T-helper 2 cell (primary cell): ENCODE data around the gene GGCT.
A peak's percentile ranks its signal among the peaks of the same experiment; 100 is the strongest.
"Not testable (repeated sequence)": the region's sequence is repeated elsewhere in the genome, so short reads cannot be mapped to it uniquely, and the experiment has no call there.

ENCODE experiments used
- DNase-seq, 5 experiments: peaks; one replicate each; pipeline versions ENCODE4 v3.0.0 to v3.0.0-alpha.2; 2012 to 2022
- total RNA-seq, 2 donors: gene quantifications; one replicate each; lab custom pipeline; 2026; lab: John Stamatoyannopoulos, UW

Gene GGCT, protein sequence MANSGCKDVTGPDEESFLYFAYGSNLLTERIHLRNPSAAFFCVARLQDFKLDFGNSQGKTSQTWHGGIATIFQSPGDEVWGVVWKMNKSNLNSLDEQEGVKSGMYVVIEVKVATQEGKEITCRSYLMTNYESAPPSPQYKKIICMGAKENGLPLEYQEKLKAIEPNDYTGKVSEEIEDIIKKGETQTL
- 4.1 to 5.6 reads per million in 2 donors for total RNA-seq

DNA sequence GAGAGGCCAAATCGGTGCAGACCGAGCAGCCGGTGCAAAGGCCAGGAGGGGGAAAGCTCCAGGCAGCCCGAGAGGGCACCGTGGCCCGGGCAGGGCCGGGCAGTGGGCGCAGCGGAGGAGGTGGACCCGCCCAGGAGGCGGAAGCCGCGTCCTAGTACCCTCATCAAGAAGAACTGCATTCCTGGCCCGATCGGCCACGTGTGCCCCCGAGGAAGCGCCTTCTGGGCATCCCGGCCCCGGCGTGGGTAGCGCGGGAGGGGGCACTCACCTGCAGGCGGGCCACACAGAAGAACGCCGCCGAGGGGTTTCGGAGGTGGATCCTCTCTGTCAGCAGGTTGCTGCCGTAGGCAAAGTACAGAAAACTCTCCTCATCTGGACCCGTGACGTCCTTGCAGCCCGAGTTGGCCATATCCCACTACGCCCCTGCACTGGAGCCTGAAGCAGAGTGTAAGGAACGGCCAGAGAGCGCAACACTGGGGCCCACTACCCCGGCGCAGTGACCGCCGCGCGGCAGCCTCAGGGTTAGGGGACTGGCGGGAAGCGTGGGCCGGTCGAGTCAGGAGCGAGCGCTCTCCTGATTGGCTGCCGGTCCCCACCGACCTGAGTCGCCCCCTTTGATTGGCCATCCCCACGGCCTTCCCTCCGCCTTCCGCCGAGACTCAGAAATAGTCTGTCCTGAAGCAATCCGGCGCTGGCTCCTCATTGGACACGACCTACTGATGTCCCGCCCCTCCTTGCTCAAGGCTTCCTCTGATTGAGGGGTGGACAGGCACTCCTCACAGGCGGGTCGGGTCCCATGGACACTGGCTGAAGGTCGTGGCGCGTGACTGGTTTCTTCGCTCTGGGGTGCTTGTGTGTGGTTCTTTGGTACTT is at the start of gene GGCT:
Gene GGCT, minus strand, starts transcription at position 529 of the 873 bp plus-strand sequence. Its CDS starts 120 bp downstream, at position 409.
- DNase-seq, result peak; percentile 90 to 98 (median 94)

DNA sequence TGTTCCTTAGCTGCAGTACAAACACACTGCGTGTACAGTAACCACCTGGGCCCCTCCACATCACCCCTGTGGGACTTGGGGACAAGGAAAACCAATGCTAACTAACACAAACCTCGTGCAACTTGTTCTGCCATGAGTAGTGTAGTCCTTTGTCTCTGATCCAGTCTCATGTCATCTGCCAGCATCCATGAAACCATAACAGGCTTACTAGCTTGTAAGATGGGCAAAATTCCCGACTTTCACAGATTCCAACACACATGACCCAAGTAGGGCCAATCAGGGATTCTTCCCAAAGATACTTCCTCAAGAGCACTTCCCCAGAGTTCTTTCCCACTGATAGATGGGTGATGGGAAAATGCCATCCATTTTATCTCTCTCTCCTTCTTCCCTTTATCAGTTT is 48.9 kb upstream of the GGCT start:
- no peak for DNase-seq

DNA sequence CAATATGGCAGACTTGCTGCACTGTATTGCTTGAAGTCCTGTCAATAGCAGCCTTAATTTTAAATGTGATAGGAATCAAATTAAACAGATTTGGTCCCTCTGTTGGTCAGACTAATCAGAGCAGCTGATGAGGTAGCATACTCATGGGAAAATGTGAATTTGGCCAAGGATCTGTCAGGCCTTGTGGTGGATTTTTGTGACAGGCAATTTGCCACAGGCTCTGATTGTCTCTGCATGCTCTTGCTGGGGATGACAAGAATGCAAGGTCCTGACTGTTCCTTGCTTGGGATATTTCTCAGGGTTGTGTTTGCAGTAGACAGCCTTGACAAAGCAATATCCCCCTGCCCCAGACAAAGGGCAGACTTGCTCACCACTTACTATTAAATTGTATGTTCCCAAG is 48.5 kb upstream of the GGCT start:
- no peak for DNase-seq

DNA sequence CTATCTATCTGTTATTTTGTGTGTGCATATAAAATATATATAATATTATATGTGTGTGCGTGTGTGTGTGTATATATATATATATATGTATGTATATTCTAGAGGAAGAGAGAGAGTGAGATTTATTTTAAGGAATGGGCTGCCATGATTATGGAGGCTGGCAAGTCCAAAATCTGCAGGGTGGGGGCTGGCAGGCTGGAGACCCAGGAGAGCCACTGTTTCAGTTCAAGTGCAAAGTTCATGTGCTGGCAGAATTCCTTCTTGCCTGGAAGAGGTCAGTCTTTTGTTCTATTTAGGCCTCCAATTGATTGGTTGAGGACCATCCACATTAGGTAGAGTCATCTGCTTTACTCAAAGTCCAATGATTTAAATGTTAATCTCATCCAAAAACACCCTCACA is 47.7 kb upstream of the GGCT start:
- DNase-seq, result no peak

DNA sequence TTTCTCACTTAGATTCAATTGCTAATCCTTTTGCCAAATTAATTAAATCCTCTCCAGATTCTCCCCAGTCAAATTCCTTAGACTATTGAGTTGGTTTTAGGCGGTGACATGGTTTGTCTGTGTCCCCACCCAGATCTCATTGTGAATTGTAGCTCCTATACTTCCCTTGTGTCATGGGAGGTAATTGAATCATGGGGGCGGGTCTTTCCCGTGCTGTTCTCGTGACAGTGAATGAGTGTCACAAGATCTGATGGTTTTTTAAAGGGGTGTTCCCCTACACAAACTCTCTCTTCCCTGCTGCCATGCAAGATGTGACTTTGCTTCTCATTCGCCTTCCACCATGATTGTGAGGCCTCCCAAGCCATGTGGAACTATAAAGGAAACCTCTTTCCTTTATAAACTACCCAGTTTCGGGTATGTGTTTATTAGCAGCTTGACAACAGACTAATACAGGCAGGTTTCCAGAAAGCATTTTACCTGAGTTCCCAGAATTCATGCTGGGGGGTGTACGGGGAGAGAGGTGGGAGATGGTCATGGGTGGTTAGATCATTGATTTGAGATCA is 45.4 kb upstream of the GGCT start:
- no peak for DNase-seq

DNA sequence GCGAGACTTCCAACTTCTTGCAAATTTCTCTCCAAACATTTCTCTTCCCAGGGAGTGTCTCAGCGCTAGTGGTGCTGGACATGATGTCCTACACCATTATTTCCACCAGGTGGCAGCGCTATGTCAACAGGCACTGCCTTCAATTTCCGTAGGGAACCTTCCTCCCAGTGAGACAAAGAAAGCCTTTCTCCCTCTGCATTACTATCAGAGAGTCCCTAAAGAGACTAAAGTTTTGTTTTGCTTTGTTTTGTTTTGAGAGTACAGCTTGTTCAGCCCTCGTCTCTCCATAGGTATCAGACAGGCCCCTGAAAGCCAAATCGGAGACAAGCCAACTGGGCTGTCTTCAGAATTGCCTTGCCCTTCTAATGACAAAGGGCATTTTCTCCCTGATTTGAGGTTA is 44.2 kb upstream of the GGCT start:
- DNase-seq, result peak in 1 of 5 experiments; percentile 26

DNA sequence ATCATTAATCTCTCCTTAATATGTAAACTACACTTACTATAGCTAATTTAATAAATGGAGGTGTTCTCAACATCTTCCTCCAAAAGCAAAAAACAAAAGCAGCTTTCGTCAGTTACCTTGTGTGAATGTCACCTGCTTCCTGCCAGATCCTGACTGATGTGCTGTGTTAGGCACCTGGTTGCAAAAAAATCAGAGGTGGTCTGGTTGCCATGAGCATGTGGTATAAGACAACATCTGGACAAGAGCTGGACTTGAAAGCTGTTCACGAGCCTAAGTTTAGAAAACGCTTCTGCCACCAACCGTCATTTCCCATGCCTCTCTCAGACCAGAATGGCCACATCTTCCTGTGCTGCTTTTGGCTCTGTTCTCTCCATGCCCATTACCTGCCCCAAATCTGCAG is 42.0 kb upstream of the GGCT start:
- DNase-seq, result no peak

DNA sequence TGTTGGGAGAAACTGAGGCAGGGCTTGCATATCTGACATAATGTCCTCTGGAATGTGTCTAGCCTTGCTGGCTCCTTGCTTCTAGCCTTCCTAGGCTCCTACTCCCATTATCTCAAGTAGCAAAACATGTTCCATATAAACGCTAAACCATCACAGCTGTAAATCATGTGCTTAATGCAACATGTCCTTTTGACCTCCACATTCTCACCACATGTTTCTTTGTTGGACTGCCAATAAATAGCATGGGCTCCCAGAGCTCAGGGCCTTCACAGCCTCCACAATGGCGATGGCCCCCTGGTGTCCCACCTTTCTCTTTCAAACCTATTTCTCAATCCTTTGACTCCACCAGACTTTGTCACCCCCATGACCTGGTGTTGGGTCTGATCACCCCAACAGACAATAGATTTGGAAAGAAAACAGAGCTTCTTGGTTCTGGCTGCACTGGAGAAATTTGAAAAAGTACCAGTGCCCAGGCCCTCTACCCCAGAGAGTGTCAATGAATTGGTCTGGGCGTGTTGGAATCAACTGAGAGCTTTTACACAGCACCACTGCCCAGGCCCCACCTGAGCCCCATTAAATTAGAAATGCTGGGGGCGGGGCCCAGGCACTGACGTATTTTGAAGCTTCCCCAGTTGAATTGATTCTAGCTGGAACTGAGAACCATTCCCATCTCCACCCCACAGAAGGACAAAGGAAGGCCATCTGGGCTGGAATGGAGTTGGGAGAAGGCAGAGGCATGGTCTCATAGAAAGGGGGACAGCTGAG is 41.3 kb upstream of the GGCT start:
- no peak for DNase-seq

DNA sequence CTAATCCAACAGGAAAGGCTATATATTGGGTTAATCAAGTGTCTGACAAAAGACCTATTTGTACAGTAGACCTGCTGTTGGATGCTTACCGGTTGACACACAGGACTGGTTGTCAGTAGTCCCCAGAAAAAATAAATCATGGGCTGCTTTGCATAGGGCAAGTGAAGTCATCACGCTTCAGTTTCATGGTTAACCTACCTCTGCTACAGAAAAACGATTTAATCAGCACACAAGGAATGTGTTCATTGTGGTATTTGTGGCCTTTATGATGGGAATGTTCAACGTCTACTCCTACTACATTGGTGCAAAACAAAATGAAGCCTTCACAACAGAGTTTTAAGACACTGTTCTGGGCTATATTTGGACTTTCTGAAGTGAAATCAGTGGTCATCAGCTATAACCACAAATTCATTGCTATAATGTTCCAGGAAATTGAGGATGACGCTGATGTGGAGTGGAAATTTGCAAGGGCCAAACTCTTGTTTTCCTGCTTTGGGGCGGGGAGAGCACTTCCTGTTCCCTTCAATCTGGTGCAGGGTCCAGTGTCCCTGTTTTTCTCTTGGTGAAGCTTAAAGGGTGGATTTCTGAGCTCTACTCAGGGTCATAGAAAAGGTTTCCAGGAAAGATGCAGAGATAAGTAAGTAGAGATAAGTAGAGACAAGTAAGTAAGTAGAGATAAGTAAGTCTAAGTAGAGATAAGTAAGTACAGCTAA is 39.3 kb upstream of the GGCT start:
- no peak for DNase-seq

DNA sequence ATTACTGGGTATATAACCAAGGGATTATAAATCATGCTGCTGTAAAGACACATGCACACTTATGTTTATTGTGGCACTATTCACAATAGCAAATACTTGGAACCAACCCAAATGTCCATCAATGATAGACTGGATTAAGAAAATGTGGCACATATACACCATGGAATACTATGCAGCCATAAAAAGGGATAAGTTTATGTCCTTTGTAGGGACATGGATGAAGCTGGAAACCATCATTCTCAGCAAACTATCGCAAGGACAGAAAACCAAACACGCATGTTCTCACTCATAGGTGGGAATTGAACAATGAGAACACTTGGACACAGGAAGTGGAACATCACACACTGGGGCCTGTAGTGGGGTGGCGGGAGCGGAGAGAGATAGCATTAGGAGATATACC is 38.5 kb upstream of the GGCT start:
- not testable (repeated sequence) for DNase-seq

DNA sequence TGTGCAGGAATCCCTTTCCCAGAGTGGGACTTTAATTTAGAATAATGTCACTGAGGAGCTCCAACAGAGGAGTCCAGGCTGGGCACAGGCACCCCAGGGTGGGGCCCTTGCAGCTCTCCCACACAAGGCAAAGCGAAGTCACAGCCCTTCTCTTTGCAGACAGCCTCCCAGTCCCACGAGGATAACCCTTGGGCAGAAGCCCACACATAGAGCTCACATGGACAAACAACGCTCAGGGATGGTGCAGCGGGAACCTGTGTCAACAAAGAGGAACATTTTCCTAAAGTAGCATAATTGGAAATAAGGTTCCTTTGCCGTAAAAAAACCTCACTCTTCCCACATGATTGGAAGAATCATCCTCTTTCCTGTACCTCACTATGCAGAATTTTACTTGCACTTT is 29.3 kb upstream of the GGCT start:
- DNase-seq, result no peak

DNA sequence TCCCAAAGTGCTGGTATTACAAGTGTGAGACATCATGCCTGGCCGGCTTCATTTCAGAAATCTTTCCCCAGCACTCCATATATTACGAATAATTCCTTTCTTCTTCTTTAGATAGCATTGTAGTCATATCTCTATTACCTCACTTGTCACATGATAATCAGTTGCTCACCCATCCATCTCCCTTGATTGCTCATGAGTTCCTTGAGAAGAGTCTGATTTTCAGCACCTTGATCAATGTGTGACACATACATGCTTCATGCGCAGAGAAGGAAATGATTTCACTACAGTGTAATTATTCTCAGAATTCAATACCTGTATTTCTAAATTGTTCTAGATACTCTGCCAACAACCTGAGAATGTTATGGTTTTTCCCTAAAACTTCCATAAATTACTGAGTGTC is 26.7 kb upstream of the GGCT start:
- DNase-seq, result no peak

DNA sequence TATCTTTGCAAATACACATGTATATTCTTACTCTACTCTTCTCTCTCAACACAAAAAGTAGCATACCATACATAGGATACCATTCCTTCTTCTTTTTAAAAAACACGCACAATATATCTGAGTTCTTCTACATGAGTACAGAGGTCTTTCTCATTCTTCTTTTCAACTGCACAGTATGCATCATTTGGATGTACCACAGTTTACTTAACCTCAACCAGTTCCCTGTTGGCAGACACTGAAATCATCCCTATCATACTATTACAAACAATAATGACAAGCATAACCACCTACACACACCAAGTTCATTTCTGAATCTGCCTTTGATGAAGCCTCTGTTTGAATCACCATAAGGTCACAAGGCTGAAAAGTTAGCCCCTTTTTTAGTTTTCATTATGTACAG is 25.7 kb upstream of the GGCT start:
- no peak for DNase-seq

DNA sequence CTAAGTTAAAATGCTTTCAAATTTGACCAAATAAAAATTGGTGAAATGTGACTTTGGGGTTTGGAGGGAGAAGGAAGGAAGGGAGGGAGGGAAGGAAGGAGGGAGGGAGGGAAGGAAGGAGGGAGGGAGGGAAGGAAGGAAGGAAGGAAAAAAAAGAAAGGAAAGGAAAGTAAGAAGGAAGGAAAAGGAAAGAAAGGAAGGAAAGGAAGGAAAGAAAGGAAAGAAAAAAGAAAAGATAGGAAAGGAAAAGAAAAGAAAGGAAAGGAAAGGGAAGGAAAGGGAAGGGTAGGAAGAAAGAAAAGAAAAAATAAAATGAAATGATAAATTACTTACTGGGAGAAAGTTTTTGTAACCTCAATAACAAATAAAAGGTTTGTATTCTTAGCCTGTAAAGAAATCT is 24.1 kb upstream of the GGCT start:
- DNase-seq, result no peak

DNA sequence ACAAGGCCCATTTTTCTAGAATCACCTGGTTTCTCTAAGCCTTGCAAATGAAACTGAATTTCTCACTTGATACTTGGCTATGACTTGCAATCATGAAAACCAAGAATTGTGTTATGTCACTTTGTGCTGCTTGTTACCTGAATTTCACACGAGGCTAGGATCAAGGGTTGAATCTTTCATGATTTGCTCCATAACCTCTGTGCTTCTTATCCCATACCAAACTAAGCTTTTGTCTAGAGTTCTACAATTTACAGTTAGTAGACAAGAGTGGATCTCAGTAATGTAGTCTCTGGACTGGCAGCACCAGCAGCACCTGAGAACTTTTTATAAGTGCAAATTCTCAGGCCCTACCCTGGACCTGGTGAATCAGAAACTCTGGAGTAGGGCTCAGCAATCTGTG is 22.7 kb upstream of the GGCT start:
- DNase-seq, result not testable (repeated sequence)

DNA sequence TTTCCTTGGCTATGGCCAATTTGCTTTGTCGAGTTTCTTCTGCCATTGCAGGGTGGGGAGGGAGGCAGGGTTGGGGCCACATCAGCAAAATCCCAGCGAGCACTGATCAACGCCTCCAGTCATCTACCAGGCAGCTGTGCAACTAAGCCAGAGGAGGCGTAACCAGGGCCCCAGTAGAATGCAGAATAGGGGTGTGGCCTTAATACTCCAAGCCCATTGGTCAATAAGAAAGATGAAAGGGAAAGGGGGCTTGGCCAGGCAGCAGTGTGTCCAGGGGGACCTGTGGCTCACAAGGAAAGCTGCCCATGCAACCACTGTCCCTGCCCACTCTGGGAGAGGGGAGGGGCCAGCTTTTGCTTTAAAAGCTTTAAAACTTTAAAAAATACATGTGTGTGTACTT is 21.5 kb upstream of the GGCT start:
- DNase-seq, result no peak

DNA sequence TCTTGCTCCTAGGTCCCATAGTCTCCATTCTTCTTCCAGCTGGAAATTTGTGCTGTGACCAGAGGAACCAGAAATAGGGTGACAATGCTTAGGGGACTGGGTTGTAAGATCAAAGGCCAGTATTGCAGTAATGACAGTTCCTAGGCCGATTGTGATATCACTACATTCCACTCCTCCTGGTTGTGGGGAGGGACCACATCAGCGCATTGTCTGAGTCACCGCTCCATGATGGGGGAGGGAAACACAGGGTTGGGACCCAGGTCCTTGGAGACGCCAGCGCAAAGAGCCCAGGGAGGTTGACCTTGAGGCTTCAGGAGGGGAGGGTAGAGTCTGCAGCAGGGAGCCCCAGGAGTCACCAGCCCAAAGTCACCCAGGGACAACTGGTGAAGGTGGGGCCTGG is 20.8 kb upstream of the GGCT start:
- no peak for DNase-seq

DNA sequence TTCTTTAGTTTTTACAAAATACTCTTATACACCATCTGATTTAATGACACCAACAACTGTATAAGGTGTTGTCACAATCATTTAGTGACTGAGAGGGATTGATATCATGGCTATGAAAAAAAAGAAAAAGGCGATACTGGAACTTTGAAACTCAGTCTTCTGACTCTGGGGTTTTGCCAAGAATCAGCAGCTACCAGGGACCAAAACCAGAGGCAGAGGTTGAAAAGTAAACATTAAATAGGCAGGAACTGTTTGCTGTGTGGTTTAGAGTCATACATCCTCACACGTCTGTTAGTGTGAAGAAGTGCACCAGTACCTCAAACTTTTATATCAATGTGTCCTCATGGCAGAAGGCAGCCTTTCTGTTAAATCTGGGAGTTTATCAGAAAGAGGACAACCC is 19.9 kb upstream of the GGCT start:
- DNase-seq, result no peak

DNA sequence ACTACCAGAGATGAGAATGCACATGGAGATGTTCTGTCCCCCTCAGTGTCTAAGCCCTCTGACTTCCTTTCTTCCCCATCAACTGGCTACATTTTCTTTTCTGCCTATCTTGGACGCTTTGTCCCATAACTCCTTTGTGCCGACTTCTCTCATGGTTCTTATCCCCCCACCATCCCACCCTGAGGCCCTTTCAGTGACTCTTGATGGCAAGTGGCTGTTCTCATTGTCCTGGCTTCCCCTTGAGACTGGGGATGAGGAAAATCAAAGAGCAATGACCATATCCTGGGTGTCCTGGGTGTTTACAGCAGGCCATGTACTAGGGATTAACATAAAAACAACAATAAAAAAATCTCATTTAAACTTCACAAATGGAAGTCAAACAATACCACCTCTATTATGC is 18.8 kb upstream of the GGCT start:
- DNase-seq, result no peak

DNA sequence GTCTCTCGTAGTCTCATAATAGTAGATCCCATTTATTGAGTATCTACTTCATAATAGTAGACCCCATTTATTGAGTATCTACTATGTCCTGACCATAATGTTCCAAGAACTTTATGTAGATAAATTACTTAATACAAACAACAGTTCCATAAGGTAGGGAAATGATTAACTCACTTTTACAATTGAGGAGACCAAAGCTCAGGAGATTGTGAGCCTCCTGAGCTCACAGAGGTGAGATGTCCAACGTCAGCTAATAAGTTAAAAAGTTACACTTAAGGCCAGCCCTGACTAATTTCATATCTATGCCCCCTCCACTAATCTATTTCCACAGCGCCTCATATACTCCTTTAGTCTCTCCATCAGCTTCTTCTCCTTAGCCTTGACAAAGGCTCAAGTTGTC is 17.5 kb upstream of the GGCT start:
- no peak for DNase-seq

DNA sequence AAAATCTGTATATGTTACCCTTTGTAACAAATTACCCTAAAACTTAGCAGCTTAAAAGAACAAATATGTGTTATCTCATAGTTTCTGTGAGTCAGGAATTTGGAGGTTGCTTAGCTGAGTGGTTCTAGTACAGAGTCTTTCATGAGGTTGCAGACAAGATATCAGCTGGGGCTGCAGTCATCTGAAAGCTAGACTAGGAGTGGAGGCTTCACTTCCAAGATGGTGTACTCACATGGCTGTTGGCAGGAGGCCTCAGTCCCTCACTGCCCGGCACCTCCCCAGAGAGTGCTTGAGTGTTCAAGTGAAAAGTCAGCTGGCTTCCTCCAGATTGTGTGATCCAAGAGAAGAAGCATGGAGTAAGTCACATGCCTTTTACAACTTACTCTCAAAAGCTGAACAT is 16.9 kb upstream of the GGCT start:
- no peak for DNase-seq

DNA sequence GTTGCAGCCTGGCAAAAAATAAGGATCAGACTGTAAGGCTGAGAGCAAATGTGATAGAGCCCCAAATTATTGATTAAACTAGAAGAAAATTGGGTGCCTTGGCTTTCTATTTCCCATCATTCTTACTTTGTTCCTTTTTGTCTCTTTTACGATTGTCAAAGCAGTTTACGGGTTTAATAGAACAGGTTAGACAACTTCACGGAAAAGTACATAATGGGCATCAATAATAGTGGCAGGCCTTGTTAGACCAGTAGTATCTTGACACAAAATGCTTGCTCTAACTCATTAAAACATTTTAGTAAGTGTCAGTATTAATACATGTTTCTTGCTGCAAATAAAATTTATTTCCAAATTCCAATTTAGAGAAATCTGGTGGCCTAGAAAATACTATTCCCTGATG is 14.5 kb upstream of the GGCT start:
- DNase-seq, result no peak

DNA sequence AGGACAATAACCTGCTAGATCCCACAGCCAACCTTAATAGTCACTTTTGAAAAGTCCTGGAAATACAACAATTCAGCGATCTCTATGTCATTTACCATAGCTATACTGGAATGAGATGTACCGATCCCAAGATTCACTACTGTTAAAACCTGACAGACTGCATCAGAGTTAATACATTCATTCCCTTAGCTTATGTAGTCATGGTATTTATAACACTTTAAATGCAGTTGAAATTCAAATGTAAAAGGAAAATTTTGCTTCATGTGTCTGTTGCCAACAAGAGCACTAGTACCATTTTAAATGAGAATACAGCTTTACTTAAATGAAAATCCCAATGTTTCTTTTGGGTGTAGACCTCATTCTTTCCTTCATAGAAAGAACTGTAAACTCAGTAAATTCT is 11.1 kb upstream of the GGCT start:
- DNase-seq, result no peak
